MCF 10A (cell line): ENCODE measurements around the gene ZNF621. TPM values are rescaled to one million over a fixed set of nuclear protein-coding genes. Genes with fewer than 3 reads are reported as not detected.

Source experiments
- BruUV-seq: library from RNA; stranded (reverse); fragments of 400-500 nt; replicated peaks from 2 replicates; lab custom pipeline; 2021; lab: Mats Ljungman, UMichigan
- CTCF ChIA-PET: fragments of 300-600 bp; sonication (Branson Sonifier 250); formaldehyde crosslinking; extraction: SDS; loops from one replicate; lab custom pipeline; 2021; ENCODE audit warnings: antibody characterized with exemption, inconsistent platforms; lab: Yijun Ruan, JAX
- POLR2A ChIA-PET: fragments of 300-600, 350-650 bp; sonication (Branson Sonifier 250); formaldehyde crosslinking; extraction: SDS; loops from one replicate; lab custom pipeline; 2020; ENCODE audit warnings: antibody characterized with exemption, inconsistent platforms; lab: Yijun Ruan, JAX
- DNase-seq: peaks from one replicate; pipeline ENCODE4 v3.0.0-alpha.2; 2018; ENCODE audit not compliant: unreplicated experiment
- H3K27ac Mint-ChIP-seq: one replicate; pipeline ENCODE4 v1.8.0; 2022; ENCODE audit warnings: mild to moderate bottlenecking, low read depth, mixed read lengths; ENCODE audit not compliant: unreplicated experiment
- H3K27me3 Mint-ChIP-seq: one replicate; pipeline ENCODE4 v1.8.0; 2022; ENCODE audit warnings: mixed read lengths; ENCODE audit not compliant: insufficient read depth, unreplicated experiment
- H3K36me3 Mint-ChIP-seq: one replicate; pipeline ENCODE4 v1.8.0; 2022; ENCODE audit warnings: mild to moderate bottlenecking, moderate library complexity, mixed read lengths; ENCODE audit not compliant: insufficient read depth, unreplicated experiment
- H3K4me1 Mint-ChIP-seq: one replicate; pipeline ENCODE4 v1.8.0; 2022; ENCODE audit warnings: mixed read lengths; ENCODE audit not compliant: insufficient read depth, unreplicated experiment
- H3K4me3 Mint-ChIP-seq: one replicate; pipeline ENCODE4 v1.8.0; 2022; ENCODE audit warnings: mild to moderate bottlenecking, moderate library complexity, mixed read lengths; ENCODE audit not compliant: unreplicated experiment
- H3K9me3 Mint-ChIP-seq: one replicate; pipeline ENCODE4 v1.8.0; 2022; ENCODE audit warnings: mixed read lengths; ENCODE audit not compliant: unreplicated experiment
- intact Hi-C: fragments of 100-400 bp; cut with micrococcal nuclease; formaldehyde crosslinking; loops from 2 replicates; pipeline ENCODE4 v1.14.1; 2022
- total RNA-seq: library from RNA; stranded (reverse); gene quantifications from 2 replicates; pipeline ENCODE4 v1.2.3, GENCODE V29; 2022
- TF ChIP-seq, protein P1 (sequence below): fragments of 200-600 bp; IDR thresholded peaks from one replicate; pipeline ENCODE4 v1.8.0; 2022; ENCODE audit warnings: antibody characterized with exemption, mild to moderate bottlenecking; ENCODE audit not compliant: unreplicated experiment

The ZNF621 gene
- total RNA-seq, 1 experiment from 2014 or later = 39.6 TPM

DNA sequence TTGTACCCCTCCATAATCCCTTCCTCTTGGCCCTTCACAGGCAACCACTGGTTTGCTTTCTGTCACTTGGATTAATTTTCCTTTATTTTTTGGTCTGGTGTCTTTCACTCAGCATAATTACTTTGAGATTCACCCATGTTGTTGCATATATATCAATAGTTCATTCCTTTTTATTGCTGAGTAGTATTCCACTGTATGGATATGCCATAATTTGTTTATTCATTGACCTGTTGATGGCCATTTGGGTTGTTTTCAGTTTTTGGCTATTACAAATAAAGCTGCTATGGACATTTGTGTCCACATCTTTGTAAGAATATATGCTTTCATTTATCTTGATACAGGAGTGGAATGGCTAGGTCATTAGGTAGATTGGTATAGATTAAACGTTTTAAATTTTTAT is 5.9 kb upstream of the ZNF621 start:
- H3K36me3 Mint-ChIP-seq = no peaks in the 10 kb centered on the region

DNA sequence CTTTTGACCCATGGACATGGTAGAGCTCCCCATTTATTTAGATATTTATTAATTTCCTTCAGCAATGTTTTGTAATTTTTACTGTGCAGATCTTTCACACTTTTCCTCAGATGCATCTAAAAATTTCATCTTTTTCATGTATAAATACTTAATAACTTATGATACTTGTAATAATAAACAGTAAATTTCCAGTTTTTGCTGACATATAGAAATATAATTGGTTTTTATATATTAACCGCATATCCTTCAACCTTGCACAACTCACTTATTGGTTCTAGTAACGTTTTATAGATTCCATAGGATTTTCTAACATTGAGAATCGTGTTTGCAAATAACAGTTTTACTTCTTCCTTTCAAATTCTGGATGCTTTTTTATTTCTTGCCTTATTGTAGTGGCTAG is 3.5 kb upstream of the ZNF621 start:
- intact Hi-C loops = no loop called here
- DNase-seq = no peak
- ChIA-PET POLR2A (interaction anchor here (1.0 to 1.6 kb wide), 3 partner anchors 9 to 56 kb away, joined by 3 read pairs; no protein-coding TSS in a partner anchor), CTCF (no interaction called here)
- Mint-ChIP-seq H3K9me3 (no peaks in the 10 kb centered on the region), H3K27me3 (no peaks in the 10 kb centered on the region), H3K27ac (no peak overlapping the region), H3K4me3 (no peak overlapping the region), H3K4me1 (peaks cover 10% of the 10 kb centered on the region), H3K36me3 (peaks cover 8% of the 10 kb centered on the region)
- no TSS peak for BruUV-seq
- TF ChIP-seq, protein P1, sequence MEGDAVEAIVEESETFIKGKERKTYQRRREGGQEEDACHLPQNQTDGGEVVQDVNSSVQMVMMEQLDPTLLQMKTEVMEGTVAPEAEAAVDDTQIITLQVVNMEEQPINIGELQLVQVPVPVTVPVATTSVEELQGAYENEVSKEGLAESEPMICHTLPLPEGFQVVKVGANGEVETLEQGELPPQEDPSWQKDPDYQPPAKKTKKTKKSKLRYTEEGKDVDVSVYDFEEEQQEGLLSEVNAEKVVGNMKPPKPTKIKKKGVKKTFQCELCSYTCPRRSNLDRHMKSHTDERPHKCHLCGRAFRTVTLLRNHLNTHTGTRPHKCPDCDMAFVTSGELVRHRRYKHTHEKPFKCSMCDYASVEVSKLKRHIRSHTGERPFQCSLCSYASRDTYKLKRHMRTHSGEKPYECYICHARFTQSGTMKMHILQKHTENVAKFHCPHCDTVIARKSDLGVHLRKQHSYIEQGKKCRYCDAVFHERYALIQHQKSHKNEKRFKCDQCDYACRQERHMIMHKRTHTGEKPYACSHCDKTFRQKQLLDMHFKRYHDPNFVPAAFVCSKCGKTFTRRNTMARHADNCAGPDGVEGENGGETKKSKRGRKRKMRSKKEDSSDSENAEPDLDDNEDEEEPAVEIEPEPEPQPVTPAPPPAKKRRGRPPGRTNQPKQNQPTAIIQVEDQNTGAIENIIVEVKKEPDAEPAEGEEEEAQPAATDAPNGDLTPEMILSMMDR = no peak

More for the DNA sequence above, 5.9 kb upstream of the ZNF621 start:
- POLR2A ChIA-PET = interaction anchor here (0.5 kb wide), 1 partner anchor 1295 kb away, joined by 4 read pairs; no protein-coding TSS in a partner anchor
- Mint-ChIP-seq H3K27me3 (no peaks in the 10 kb centered on the region), H3K4me3 (no peak overlapping the region), H3K27ac (no peak overlapping the region), H3K4me1 (no peaks in the 10 kb centered on the region), H3K9me3 (no peaks in the 10 kb centered on the region)
- no TSS peak for BruUV-seq
- TF ChIP-seq, protein P1 = no peak
- intact Hi-C loops = no loop called here
- no peak for DNase-seq
- CTCF ChIA-PET = no interaction called here

DNA sequence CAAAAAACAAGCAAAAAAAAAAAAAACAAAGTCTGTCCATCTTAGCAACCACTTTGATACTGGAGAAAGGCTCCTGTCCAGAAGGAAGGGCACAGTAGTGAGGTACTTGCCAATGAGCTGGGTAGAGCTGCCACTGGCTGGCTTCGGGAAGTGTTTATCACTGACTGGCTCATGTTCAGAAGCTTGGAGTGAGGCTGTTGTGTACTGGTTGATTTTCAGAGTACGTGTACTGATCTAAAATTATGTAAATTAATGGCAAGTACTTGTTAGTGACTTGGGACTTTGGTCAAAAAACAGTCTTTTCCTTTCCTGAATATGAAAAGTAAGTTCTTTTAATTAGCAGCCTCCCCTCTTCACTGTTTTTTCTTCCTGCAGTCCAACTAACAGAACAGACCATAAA is 979 bp upstream of the ZNF621 start:
- DNase-seq = peak; percentile 1
- Mint-ChIP-seq H3K4me3 (peak overlapping the region; percentile 90), H3K27me3 (no peaks in the 10 kb centered on the region), H3K36me3 (peaks cover 33% of the 10 kb centered on the region), H3K9me3 (no peaks in the 10 kb centered on the region), H3K4me1 (peaks cover 20% of the 10 kb centered on the region), H3K27ac (peak overlapping the region; percentile 98)
- no TSS peak for BruUV-seq
- intact Hi-C loops = loop anchor here (1.0 to 2.0 kb wide), 3 partner anchors 19 to 71 kb away; partner anchors contain the start of gene ZNF619
- CTCF ChIA-PET = interaction anchor here (0.6 to 1.3 kb wide), 5 partner anchors 16 to 861 kb away, joined by 3 to 7 read pairs (median 4); partner anchors contain the start of gene ZNF619
- TF ChIP-seq, protein P1 = no peak
- POLR2A ChIA-PET = interaction anchor here (0.7 to 3.9 kb wide), 9 partner anchors 10 to 212 kb away, joined by 3 to 36 read pairs (median 21); partner anchors contain the start of genes RPL14, ZNF619 and ZNF620

DNA sequence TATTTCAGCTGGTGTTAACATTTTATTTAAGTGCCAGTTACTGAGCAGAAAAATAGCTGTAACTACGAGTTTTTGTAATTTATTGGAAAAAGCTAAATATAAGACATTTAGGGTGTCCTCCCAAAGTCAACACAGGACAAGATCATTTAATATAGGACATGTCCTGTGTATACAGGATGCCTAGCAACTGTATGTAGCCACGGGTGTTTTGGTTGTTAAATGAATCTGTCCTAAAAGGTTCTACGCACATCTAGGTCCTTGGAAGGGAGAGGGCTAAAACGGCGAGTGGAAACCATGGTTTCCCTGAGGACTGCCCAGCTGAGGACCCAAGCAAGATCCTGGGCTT is 565 bp upstream of the ZNF621 start:
- Mint-ChIP-seq H3K4me1 (peaks cover 20% of the 10 kb centered on the region), H3K4me3 (peak overlapping the region; percentile 90), H3K27me3 (no peaks in the 10 kb centered on the region), H3K27ac (peak overlapping the region; percentile 98), H3K9me3 (no peaks in the 10 kb centered on the region), H3K36me3 (peaks cover 37% of the 10 kb centered on the region)
- intact Hi-C loops = loop anchor here (1.0 to 2.0 kb wide), 3 partner anchors 19 to 71 kb away; partner anchors contain the start of gene ZNF619
- ChIA-PET POLR2A (interaction anchor here (0.7 to 3.9 kb wide), 12 partner anchors 10 to 212 kb away, joined by 3 to 36 read pairs (median 3); partner anchors contain the start of genes RPL14, ZNF619 and ZNF620), CTCF (interaction anchor here (0.6 to 1.3 kb wide), 5 partner anchors 16 to 861 kb away, joined by 3 to 7 read pairs (median 4); partner anchors contain the start of gene ZNF619)
- DNase-seq = no peak
- TSS peak; percentile 94 for BruUV-seq
- TF ChIP-seq, protein P1 = no peak
